Measurements from ENCODE around the gene YPEL2. TPM values are rescaled to one million over a fixed set of nuclear protein-coding genes. Genes with fewer than 3 reads are reported as not detected.

The YPEL2 gene
- polyA plus RNA-seq, 2 of the 4 experiments (the other 2 are of a cell fraction) = 5.4 to 8.2 TPM

GRCh38 chr17:59421722-59422121 lies 90.3 kb downstream of the YPEL2 start:
- no peak overlapping the region for H3K4me3 ChIP-seq
- H3K27ac ChIP-seq = no peak overlapping the region
- FAIRE-seq = no peak
- POLR2A ChIA-PET = no interaction called here
- ATAC-seq = no peak
- 66% methylated on average over 6 of the region's 6 CpGs for WGBS (ENCODE audit: missing lambda C conversion rate)
- no peaks in the 10 kb centered on the region for H3K9me3 ChIP-seq
- H3K4me1 ChIP-seq = peaks cover 11% of the 10 kb centered on the region
- H3K4me2 ChIP-seq = no peak overlapping the region
- CTCF ChIA-PET = interaction anchor here (0.6 to 12.7 kb wide), 3 partner anchors 17 to 839 kb away, joined by 3 to 171 read pairs (median 3); no protein-coding TSS in a partner anchor
- TF ChIP-seq BHLHE40 (IDR thresholded peaks at IDR 0.05; ENCODE audit: low read depth, low read length) (no peak), MAZ (IDR thresholded peaks at IDR 0.05; ENCODE audit: borderline replicate concordance, low read depth, low read length) (no peak), SMC3 (IDR thresholded peaks at IDR 0.05) (no peak), HOXB13 (CRISPR knock-in tag; IDR thresholded peaks at IDR 0.05; ENCODE audit: low read depth) (no peak), HOXA7 (CRISPR knock-in tag; IDR thresholded peaks at IDR 0.05) (no peak), TP53 (CRISPR knock-in tag; IDR thresholded peaks at IDR 0.05) (no peak), HMGXB4 (CRISPR knock-in tag; IDR thresholded peaks at IDR 0.05; ENCODE audit: borderline replicate concordance) (no peak), FOSL2 (IDR thresholded peaks at IDR 0.05) (no peak), FOSL2 (CRISPR knock-in tag; IDR thresholded peaks at IDR 0.05) (no peak), EP300 (IDR thresholded peaks at IDR 0.05) (no peak), MAX (IDR thresholded peaks at IDR 0.05) (no peak), HDAC2 (IDR thresholded peaks at IDR 0.05) (no peak), ZNF302 (CRISPR knock-in tag; IDR thresholded peaks at IDR 0.05) (no peak), POLR2AphosphoS2 (conservative IDR thresholded peaks at IDR 0.05; ENCODE audit: low read length) (no peak), CBX2 (IDR thresholded peaks at IDR 0.05; ENCODE audit: borderline replicate concordance, low read depth) (no peak), RNF2 (IDR thresholded peaks at IDR 0.05; ENCODE audit: borderline replicate concordance, low read depth) (no peak), E2F6 (IDR thresholded peaks at IDR 0.05; ENCODE audit: borderline replicate concordance, low read depth) (no peak), HEYL (CRISPR knock-in tag; IDR thresholded peaks at IDR 0.05) (no peak), USF2 (IDR thresholded peaks at IDR 0.05) (no peak), JUN (IDR thresholded peaks at IDR 0.05) (no peak)
- DNase-seq (ENCODE audit: low read depth in 1 of 2, low spot score in 1 of 2) = no peak

- peak overlapping the region; percentile 48 for H3K4me2 ChIP-seq
- peaks cover 11% of the 10 kb centered on the region for H3K4me1 ChIP-seq
- H3K4me3 ChIP-seq = no peak overlapping the region
- POLR2A ChIA-PET = no interaction called here
- CTCF ChIA-PET = interaction anchor here (0.9 to 12.7 kb wide), 7 partner anchors 9 to 112 kb away, joined by 3 to 171 read pairs (median 4); no protein-coding TSS in a partner anchor
- H3K27ac ChIP-seq = peak overlapping the region; percentile 50 to 84; a peak in 5 of 6 replicates
- no peak for FAIRE-seq
- TF ChIP-seq HEYL (CRISPR knock-in tag; IDR thresholded peaks at IDR 0.05) (no peak), FOSL2 (IDR thresholded peaks at IDR 0.05) (no peak), FOSL2 (CRISPR knock-in tag; IDR thresholded peaks at IDR 0.05) (peak; percentile 34; the same call in 1 of the 2 replicates), NFE2L2 (conservative IDR thresholded peaks at IDR 0.05; ENCODE audit: low read length) (peak; percentile 51; the same call in 1 of the 2 replicates), ZFP36 (IDR thresholded peaks at IDR 0.05; ENCODE audit: borderline replicate concordance, partially characterized antibody) (no peak), TFCP2L1 (CRISPR knock-in tag; IDR thresholded peaks at IDR 0.05) (no peak), MAFK (IDR thresholded peaks at IDR 0.05; ENCODE audit: partially characterized antibody) (peak; percentile 98)
- DNase-seq (ENCODE audit: low read depth in 1 of 2, low spot score in 1 of 2) = peak; percentile 42 to 68
- 53% methylated on average over 9 of the region's 9 CpGs for WGBS (ENCODE audit: missing lambda C conversion rate)
- ATAC-seq = peak; percentile 77 to 79
- H3K9me3 ChIP-seq = no peaks in the 10 kb centered on the region
Measured at GRCh38 chr17:59423137-59423724, 91.8 kb downstream of the YPEL2 start.

All from A549 (cell line).